HG02678 (cell line): ENCODE measurements around the gene EPRS1.
"Not testable (repeated sequence)": the region's sequence is repeated elsewhere in the genome, so short reads cannot be mapped to it uniquely, and the experiment has no call there.

Source experiments
- ATAC-seq: cut with Tn5 transposase; IDR thresholded peaks from one replicate; pipeline ENCODE4 v1.9.1; 2021; ENCODE audit warnings: mild to moderate bottlenecking, moderate library complexity; ENCODE audit not compliant: unreplicated experiment

Gene EPRS1

DNA sequence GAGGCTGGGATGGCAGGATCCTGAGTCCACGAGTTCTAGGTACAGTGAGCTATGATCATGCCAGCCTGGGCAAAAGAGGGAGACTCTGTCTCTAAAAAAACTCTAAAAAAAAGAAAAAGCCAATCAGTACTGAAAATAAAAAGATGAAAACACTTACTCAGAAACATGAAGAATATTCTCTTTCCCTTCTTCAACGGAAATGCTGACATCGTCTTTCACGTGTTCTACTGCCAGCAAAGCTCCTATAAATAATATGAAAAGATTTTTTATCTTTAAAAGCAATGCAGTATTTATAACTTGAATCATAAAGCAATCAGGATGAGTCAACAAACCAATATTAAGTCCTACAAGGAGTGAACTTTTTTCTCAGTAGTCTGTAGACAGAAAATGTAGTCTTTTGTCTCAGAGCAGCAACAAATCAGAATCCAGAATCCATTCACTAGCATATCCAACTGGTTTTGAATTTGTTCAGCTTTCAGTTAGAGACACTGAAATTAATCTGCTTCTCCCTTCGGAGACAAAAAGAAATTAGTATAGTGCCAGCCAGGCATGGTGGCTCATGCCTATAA is 6.2 kb downstream of the EPRS1 start:
- ATAC-seq, result no peak

DNA sequence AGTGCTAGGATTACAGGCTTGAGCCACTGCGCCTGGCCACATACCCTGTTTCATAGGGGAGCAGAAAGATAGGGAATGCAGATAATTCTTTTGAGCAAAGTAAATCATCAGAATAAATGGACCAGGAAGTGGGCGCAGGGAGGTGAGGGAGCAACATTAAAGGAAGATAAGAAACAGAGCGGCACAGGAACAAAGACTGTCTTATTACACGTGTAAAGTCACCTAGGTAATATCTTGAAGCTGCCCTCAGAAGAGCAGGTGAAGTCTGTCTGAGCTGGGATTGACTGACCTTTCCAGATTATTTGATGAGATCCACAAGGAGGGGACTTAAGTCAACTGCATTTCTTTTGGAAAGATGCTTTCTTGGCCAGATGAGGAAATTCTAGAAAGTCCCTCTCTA is 7.7 kb downstream of the EPRS1 start:
- ATAC-seq, result no peak

DNA sequence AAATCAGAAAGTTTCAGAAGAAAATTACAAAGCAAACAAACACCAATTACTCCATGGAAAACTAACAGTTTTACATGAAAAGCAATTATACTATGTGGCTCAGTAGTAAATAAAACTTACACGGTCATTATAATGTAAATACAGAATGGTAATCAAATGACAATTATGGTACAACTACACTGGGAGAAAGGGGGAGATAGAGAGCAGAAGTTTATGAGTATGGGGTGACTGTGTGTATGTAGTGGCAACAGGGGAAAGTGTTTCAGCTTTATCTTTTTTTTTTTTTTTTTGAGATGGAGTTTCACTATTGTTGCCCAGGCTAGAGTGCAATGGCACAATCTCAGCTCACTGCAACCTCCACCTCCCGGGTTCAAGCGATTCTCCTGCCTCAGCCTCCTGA is 8.5 kb downstream of the EPRS1 start:
- not testable (repeated sequence) for ATAC-seq

GRCh38 chr1:220032911-220033310 is 13.4 kb downstream of the EPRS1 start:
- no peak for ATAC-seq

DNA sequence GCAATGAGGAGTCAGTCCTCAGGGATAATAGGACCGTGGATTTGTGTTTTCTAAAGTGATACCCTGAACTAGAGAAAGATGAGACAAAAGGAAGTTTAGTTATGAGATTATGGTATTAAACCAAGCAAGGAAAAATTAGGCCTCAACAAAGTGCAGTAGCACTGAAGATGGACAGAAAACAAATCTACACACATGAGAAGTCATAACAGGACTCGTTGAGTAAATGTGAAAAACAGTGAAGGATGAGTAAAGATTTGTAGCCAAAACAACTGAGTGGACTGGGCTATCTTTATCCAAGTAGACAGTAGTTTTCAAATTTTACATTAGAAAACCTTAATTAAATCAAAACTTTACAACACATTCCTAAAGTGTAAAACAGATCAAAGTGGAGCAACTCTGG is 15.0 kb downstream of the EPRS1 start:
- no peak for ATAC-seq

DNA sequence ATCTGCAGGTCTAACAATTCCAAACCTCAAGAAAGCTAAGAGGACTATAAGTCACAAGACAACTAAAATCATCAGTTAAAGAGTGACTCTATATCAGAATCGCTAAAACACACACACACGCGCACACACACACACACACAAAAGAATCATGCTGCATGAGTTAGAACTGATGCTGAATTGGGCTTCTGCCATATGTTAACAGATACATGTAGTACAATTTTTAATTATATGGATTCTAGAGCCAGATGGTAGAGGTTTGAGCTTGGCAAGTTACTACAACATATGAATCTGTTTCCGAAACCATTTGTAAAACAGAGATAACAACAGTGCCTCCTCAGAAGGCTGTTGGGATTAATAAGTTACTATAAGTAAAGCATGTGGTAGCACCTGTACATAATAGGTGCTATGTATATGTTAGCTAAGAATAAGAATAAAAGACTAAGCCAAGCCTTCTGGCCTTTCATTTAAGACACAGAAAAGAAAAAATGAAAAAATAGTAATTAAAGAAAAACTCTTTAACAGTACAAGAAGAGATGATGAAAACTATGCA is 17.9 kb downstream of the EPRS1 start:
- ATAC-seq, result peak; percentile 66

- ATAC-seq, result no peak
Observed at GRCh38 chr1:220019071-220019470, 27.2 kb downstream of the EPRS1 start.

GRCh38 chr1:220013497-220013896 is 32.8 kb downstream of the EPRS1 start:
- peak; percentile 62 for ATAC-seq

GRCh38 chr1:220012259-220012658 is 34.0 kb downstream of the EPRS1 start:
- ATAC-seq, result no peak

DNA sequence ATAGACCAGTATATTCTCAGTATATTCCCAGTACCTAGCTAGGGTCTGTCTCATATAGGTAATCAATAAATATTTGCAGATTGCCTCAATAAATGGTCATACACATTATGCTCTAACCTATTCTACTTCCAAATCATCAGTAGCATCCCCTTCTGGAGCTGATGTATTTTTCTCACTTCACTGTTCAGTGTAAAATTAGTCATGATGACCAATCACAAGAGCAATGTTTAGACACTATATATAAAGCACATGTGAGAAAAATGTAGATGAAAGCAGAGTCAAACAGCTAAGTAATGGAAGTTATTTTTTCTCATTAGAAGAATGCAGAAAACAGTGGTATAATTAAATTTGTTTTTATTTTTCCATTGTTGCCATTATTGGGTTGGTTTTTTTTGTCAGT is 34.7 kb downstream of the EPRS1 start:
- ATAC-seq, result no peak

DNA sequence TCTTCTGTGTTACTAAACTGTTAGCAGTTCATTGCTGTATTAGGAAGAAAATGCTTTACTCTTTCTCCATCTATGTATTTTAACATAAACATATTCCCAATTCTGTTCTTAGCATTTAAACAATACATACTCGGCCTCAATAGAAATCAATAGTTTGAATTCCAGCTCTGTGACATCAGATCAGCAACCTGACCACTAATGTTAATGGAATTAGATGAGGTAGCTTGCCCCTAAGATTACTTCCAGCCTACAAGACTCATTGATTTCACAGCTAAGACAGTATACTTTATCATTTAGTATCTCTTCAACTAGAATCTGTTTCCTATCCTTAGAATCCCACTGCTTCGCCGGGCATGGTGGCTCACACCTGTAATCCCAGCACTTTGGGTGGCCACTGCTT is 38.9 kb downstream of the EPRS1 start:
- no peak for ATAC-seq

DNA sequence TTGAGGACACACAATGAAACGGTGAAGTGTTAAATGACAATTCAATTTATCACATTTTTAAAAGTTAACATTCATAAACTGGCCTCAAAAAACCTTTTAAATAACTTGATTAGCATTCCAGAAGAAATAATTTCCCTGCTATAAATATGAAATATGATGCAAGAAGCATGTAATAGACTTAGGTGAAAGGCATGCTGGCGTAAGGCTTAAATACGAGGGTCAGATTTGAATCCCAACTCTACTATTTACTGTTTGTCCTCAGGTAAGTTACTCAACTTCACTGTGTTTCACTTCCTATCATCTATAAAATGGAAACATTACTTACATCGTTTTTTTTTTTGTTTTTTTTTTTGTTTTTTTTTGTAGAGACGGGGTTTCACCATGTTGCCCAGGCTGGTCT is 40.8 kb downstream of the EPRS1 start:
- ATAC-seq, result no peak

- ATAC-seq, result no peak
Observed at GRCh38 chr1:220003610-220004299, 42.5 kb downstream of the EPRS1 start.

DNA sequence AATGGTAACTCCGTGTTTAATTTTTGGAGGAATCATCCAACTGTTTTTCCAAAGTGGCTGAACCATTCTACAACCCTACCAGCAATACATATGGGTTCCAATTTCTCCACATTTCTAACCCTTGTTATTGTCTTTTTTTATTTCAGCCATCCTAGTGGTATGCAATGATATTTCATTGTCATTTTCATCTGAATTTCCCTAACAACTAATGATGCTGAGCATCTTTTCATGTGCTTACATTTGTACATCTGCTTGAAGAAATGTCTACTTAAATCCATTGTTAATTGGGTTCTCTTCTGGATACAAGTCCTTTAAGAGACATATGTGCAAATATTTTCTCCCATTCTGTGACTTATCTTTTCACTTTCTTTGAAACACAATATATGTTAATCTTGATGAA is 43.3 kb downstream of the EPRS1 start:
- no peak for ATAC-seq

- ATAC-seq, result no peak
Observed at GRCh38 chr1:220001095-220001501, 45.2 kb downstream of the EPRS1 start.

GRCh38 chr1:219999821-220000220 is 46.5 kb downstream of the EPRS1 start:
- ATAC-seq, result no peak
